GM18498 (cell line): Measurements from ENCODE around the gene GDF11.

Experiments
- ATAC-seq: cut with Tn5 transposase; IDR thresholded peaks from one replicate; pipeline ENCODE4 v1.9.1; 2021; ENCODE audit warnings: mild to moderate bottlenecking, moderate library complexity; ENCODE audit not compliant: unreplicated experiment

GDF11 gene

GRCh38 chr12:55780685-55781084, 37.8 kb downstream of the GDF11 start:
- no peak for ATAC-seq

- ATAC-seq: no peak
Observed at GRCh38 chr12:55788546-55788945, 45.6 kb downstream of the GDF11 start.

- no peak for ATAC-seq
Observed at GRCh38 chr12:55789171-55789570, 46.2 kb downstream of the GDF11 start.

- ATAC-seq: no peak
Observed at GRCh38 chr12:55789893-55790292, 47.0 kb downstream of the GDF11 start.

GRCh38 chr12:55795950-55796349, 53.0 kb downstream of the GDF11 start:
- ATAC-seq: no peak

GRCh38 chr12:55797068-55797467, 54.1 kb downstream of the GDF11 start:
- ATAC-seq: no peak

- no peak for ATAC-seq
Observed at GRCh38 chr12:55797550-55797949, 54.6 kb downstream of the GDF11 start.
